Kidney epithelial cell (primary cell): ENCODE measurements around the gene CDK14. TPM values are rescaled to one million over a fixed set of nuclear protein-coding genes. Genes with fewer than 3 reads are reported as not detected.

Source experiments
- DNase-seq: peaks from one replicate; pipeline ENCODE4 v3.0.0-alpha.2; 2010; ENCODE audit warnings: low read depth
- H3K27me3 ChIP-seq: 2 replicates; pipeline ENCODE4 v1.6.0; 2011; ENCODE audit warnings: low read length; ENCODE audit not compliant: control insufficient read depth, insufficient read depth
- H3K36me3 ChIP-seq: 2 replicates; pipeline ENCODE4 v1.5.1; 2011; ENCODE audit warnings: low read length; ENCODE audit not compliant: control insufficient read depth, insufficient read depth
- H3K4me3 ChIP-seq: 2 replicates; pipeline ENCODE4 v1.5.1; 2011; ENCODE audit warnings: low read depth, mild to moderate bottlenecking, control low read depth, low read length
- CTCF ChIP-seq: IDR thresholded peaks from 2 replicates; pipeline ENCODE4 v1.5.1; 2011; ENCODE audit warnings: mild to moderate bottlenecking, moderate library complexity, low read length, control low read depth, inconsistent platforms; ENCODE audit not compliant: insufficient read depth, poor library complexity, severe bottlenecking
- total RNA-seq: library from RNA; depleted of rRNA; stranded (reverse); fragments of >200 nt; gene quantifications from 2 replicates; pipeline ENCODE4 v1.2.3, GENCODE V29; 2015

CDK14 gene
- total RNA-seq, 1 donor from 2014 or later: 18.2 TPM

GRCh38 chr7:90846192-90846591 is 250.1 kb downstream of the CDK14 start:
- Histone ChIP-seq H3K4me3 (no peak overlapping the region), H3K36me3 (no peaks in the 10 kb centered on the region), H3K27me3 (no peaks in the 10 kb centered on the region)
- no peak for TF ChIP-seq CTCF
- no peak for DNase-seq

GRCh38 chr7:90850066-90850465 is 253.9 kb downstream of the CDK14 start:
- DNase-seq: no peak
- no peak overlapping the region for H3K4me3 ChIP-seq
- no peaks in the 10 kb centered on the region for H3K36me3 ChIP-seq
- no peak for TF ChIP-seq CTCF
- H3K27me3 ChIP-seq: no peaks in the 10 kb centered on the region

DNA sequence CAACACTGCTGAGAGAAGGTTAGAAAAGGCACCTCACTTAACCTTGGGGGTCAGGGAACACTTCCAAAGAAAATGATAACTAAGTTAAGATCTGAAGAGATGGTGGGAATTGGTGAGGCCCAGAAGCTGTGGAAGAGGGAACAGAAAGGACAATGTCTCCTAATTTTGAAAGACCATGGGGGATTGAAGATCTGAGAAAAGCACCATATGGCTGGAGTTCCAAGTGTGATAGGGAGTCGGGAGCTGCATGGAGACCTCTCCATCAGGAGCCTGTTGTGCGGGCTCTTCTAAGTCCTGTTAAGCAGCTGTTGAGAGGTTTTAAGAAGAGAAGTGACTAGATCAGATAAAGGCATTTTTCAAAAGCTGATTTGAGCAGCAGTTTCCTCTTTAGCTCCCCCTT is 254.3 kb downstream of the CDK14 start:
- no peak for TF ChIP-seq CTCF
- DNase-seq: no peak
- Histone ChIP-seq H3K36me3 (no peaks in the 10 kb centered on the region), H3K27me3 (no peaks in the 10 kb centered on the region), H3K4me3 (no peak overlapping the region)

GRCh38 chr7:90853205-90853604 is 257.1 kb downstream of the CDK14 start:
- no peak for TF ChIP-seq CTCF
- H3K36me3 ChIP-seq: no peaks in the 10 kb centered on the region
- H3K27me3 ChIP-seq: no peaks in the 10 kb centered on the region
- no peak for DNase-seq
- no peak overlapping the region for H3K4me3 ChIP-seq

GRCh38 chr7:90856351-90857070 is 260.4 kb downstream of the CDK14 start:
- H3K27me3 ChIP-seq: no peaks in the 10 kb centered on the region
- TF ChIP-seq CTCF: no peak
- no peak overlapping the region for H3K4me3 ChIP-seq
- no peak for DNase-seq
- no peaks in the 10 kb centered on the region for H3K36me3 ChIP-seq

DNA sequence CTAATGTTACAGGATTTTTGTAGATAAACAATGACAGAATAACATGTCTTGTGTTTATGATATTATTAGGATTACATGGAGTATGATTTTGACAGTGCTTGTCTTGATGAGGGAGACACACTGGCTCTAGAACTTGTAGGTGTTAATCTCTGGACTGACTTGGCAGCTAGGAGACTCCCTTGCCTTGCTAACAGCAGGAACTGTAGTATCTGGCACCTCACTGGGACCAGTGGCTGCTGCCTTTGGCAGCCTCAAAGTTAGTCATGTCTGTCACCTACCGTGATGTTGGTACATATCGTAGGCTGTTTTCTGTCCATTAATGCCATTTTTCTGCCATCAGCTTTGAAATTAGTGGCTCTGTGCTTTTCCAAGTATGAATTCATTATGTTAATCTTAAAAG is 261.5 kb downstream of the CDK14 start:
- H3K4me3 ChIP-seq: no peak overlapping the region
- no peak for DNase-seq

More for the DNA sequence above, 261.5 kb downstream of the CDK14 start:
- H3K27me3 ChIP-seq: no peaks in the 10 kb centered on the region
- no peaks in the 10 kb centered on the region for H3K36me3 ChIP-seq
- no peak for TF ChIP-seq CTCF
